CD4-positive, alpha-beta T cell (primary cell): ENCODE results near the gene MED12L. TPM values are rescaled to one million over a fixed set of nuclear protein-coding genes. Genes with fewer than 3 reads are reported as not detected.

ENCODE experiments used
- ATAC-seq: fragments of 200-7000 bp; cut with Tn5 transposase; one replicate; pipeline ENCODE4 v1.10.0; 2022; ENCODE audit warnings: mild to moderate bottlenecking; ENCODE audit not compliant: poor library complexity
- CTCF ChIA-PET: fragments of 350-600 bp; sonication (Branson Sonifier 250); formaldehyde crosslinking; loops from one replicate; lab custom pipeline; 2021; ENCODE audit warnings: antibody characterized with exemption, inconsistent platforms; lab: Charles Lee
- POLR2A ChIA-PET: fragments of 350-600 bp; sonication (Branson Sonifier 250); formaldehyde crosslinking; loops from one replicate; lab custom pipeline; 2021; ENCODE audit warnings: antibody characterized with exemption, inconsistent platforms; lab: Charles Lee
- DNase-seq, 14 experiments: peaks; one replicate each; pipeline ENCODE4 v3.0.0-alpha.2; 2013 to 2020; ENCODE audit warnings: mixed read lengths in 2 of 14
- H3K27ac ChIP-seq, 2 donors: one replicate each; pipeline versions ENCODE4 v1.5.1 to v1.7.0; 2013; ENCODE audit warnings: low read length in 2 of 2, low read depth in 1 of 2, mild to moderate bottlenecking in 1 of 2
- H3K27me3 ChIP-seq, 2 experiments: 1 replicate in 1 of 2; 2 replicates in 1 of 2; pipeline versions ENCODE4 v1.6.1 to v1.7.0; 2013; ENCODE audit warnings: low read length in 2 of 2, control low read depth in 1 of 2, mild to moderate bottlenecking in 1 of 2, moderate library complexity in 1 of 2; ENCODE audit not compliant: insufficient read depth in 2 of 2, control insufficient read depth in 1 of 2
- H3K36me3 ChIP-seq: one replicate; pipeline ENCODE4 v1.6.1; 2013; ENCODE audit warnings: low read length, control low read depth; ENCODE audit not compliant: insufficient read depth
- H3K4me1 ChIP-seq: one replicate; pipeline ENCODE4 v1.6.1; 2013; ENCODE audit warnings: low read length, control low read depth; ENCODE audit not compliant: insufficient read depth
- H3K4me3 ChIP-seq: one replicate; pipeline ENCODE4 v1.5.1; 2013; ENCODE audit warnings: mild to moderate bottlenecking, low read length, moderate library complexity
- H3K9me3 ChIP-seq, 2 experiments: 1 replicate in 1 of 2; 2 replicates in 1 of 2; pipeline versions ENCODE4 v1.6.1 to v1.7.0; 2013; ENCODE audit warnings: low read length in 2 of 2, mild to moderate bottlenecking in 2 of 2, control low read depth in 1 of 2, moderate library complexity in 1 of 2; ENCODE audit not compliant: control insufficient read depth in 1 of 2, insufficient read depth in 1 of 2
- H3K27ac Mint-ChIP-seq: one replicate; pipeline ENCODE4 v1.8.0; 2020; ENCODE audit warnings: mixed read lengths
- H3K27me3 Mint-ChIP-seq: one replicate; pipeline ENCODE4 v1.8.0; 2021; ENCODE audit warnings: mixed read lengths
- H3K36me3 Mint-ChIP-seq: one replicate; pipeline ENCODE4 v1.8.0; 2021; ENCODE audit warnings: low read depth, mixed read lengths
- H3K4me1 Mint-ChIP-seq: one replicate; pipeline ENCODE4 v1.8.0; 2021; ENCODE audit warnings: low read depth, mixed read lengths
- H3K4me3 Mint-ChIP-seq: one replicate; pipeline ENCODE4 v1.8.0; 2020; ENCODE audit warnings: mild to moderate bottlenecking, mixed read lengths
- H3K9me3 Mint-ChIP-seq: one replicate; pipeline ENCODE4 v1.8.0; 2020; ENCODE audit warnings: mixed read lengths
- intact Hi-C, 2 experiments: fragments of 100-400 bp; cut with DNase I in 1 of 2; cut with micrococcal nuclease in 1 of 2; formaldehyde crosslinking; loops; one replicate each; pipeline versions ENCODE4 v1.15.1 to v1.9.0; 2023 to 2025; cut with DNase I, micrococcal nuclease
- total RNA-seq, 174 experiments: library from RNA in 2 of 174; stranded (reverse) in 2 of 174; gene quantifications; one replicate each; pipeline ENCODE4 v1.2.3 and lab custom pipeline; 2021 to 2026
- TF ChIP-seq, protein P1 (sequence below): fragments of 200-600 bp; IDR thresholded peaks from one replicate; pipeline ENCODE4 v1.8.0; 2022; ENCODE audit warnings: antibody characterized with exemption, mild to moderate bottlenecking

The MED12L gene
- total RNA-seq, 2 experiments from 2014 or later = 0.39 to 0.49 TPM

DNA sequence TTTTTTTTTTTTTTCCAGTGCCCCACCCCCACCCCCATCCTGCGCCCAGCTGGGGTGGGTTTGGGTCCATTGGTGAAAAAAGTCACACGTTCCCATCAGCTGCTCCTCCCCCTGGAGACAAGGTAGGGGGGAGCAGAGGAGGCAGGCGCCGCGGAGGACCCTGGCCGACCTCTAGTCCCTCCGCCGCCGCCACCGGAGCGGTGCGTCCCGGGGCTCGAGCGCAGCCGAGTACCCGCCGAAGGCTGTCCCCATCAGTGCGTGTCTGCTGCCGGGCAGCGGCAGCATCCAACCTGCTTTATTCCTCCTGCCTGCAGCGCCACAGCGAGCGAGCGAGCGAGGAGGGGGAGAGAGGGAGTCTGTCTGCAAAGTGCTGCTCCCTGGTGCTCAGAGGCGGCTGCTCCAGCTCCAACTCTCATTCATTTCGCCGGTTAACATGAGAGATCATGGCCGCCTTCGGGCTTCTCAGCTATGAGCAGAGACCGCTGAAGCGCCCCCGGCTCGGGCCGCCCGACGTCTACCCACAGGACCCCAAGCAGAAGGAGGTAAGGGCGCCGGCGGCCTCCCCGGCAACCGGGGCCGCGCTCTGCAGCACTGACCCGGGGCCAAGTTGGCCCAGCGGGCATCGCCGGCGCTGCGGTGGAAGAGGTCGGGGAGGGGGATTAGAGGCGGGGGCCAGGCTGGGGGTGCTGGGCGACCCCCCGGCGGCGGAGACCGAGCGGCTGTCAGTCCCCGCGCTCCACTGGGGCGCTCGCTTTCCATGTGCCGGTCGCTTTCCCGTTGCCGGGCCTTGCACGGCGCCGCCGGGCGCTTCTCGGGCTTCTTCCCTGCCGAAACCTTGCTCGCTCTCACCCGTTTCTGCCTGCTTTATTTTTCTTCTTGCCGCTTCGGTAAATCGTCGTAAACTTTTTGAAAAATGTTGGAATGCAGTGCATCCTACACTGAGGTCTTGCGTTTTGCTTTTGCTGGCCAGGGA lies 1.3 kb downstream of the MED12L start:
- ChIA-PET POLR2A (interaction anchor here (0.5 to 1.9 kb wide), 6 partner anchors 11 to 1308 kb away, joined by 3 to 6 read pairs (median 3); partner anchors contain the start of genes EIF2A, SERP1 and SIAH2), CTCF (interaction anchor here (0.5 to 0.7 kb wide), 2 partner anchors 10 to 54 kb away, joined by 3 to 4 read pairs; no protein-coding TSS in a partner anchor)
- DNase-seq (peak; percentile 33 to 85 (median 58)), ATAC-seq (peak; percentile 93)
- intact Hi-C loops = loop anchor here in 1 of 2 experiments (5.0 kb wide), 1 partner anchor 364 kb away; no protein-coding TSS in a partner anchor
- Histone ChIP-seq H3K4me3 (peak overlapping the region; percentile 50), H3K4me1 (peaks cover 18% of the 10 kb centered on the region), H3K36me3 (no peaks in the 10 kb centered on the region), H3K27me3 (peaks cover 22 to 40% of the 10 kb centered on the region in 2 experiments), H3K27ac (no peak overlapping the region), H3K9me3 (no peaks in the 10 kb centered on the region)
- Mint-ChIP-seq H3K36me3 (no peaks in the 10 kb centered on the region), H3K4me3 (peak overlapping the region; percentile 94), H3K9me3 (no peaks in the 10 kb centered on the region), H3K4me1 (peaks cover 11% of the 10 kb centered on the region), H3K27ac (no peak overlapping the region), H3K27me3 (peaks cover 52% of the 10 kb centered on the region)
- TF ChIP-seq, protein P1, sequence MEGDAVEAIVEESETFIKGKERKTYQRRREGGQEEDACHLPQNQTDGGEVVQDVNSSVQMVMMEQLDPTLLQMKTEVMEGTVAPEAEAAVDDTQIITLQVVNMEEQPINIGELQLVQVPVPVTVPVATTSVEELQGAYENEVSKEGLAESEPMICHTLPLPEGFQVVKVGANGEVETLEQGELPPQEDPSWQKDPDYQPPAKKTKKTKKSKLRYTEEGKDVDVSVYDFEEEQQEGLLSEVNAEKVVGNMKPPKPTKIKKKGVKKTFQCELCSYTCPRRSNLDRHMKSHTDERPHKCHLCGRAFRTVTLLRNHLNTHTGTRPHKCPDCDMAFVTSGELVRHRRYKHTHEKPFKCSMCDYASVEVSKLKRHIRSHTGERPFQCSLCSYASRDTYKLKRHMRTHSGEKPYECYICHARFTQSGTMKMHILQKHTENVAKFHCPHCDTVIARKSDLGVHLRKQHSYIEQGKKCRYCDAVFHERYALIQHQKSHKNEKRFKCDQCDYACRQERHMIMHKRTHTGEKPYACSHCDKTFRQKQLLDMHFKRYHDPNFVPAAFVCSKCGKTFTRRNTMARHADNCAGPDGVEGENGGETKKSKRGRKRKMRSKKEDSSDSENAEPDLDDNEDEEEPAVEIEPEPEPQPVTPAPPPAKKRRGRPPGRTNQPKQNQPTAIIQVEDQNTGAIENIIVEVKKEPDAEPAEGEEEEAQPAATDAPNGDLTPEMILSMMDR = no peak

DNA sequence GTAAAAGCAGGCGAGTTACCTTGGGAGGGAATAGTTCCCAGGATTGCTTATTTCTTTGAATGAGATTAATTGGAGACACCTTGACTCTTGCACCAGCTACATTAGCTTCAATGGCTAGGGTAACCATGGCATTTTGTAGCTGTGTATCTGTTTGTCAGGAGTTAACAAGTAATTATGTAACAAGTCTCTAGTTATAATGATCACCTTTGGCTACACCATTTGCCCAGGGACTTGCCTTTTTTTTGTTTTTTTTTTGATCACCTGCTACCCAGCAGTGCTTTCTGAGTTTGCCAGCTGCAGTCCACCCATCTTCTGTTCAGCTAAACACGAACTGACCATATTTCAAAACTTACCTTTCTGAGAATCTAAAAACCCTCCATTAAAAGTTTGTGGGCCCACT lies 2.2 kb downstream of the MED12L start:
- peaks cover 25 to 34% of the 10 kb centered on the region in 2 experiments for H3K27me3 ChIP-seq
- no peak overlapping the region for H3K4me3 ChIP-seq
- Mint-ChIP-seq H3K36me3 (no peaks in the 10 kb centered on the region), H3K4me1 (peaks cover 11% of the 10 kb centered on the region), H3K9me3 (no peaks in the 10 kb centered on the region), H3K27me3 (peaks cover 44% of the 10 kb centered on the region), H3K4me3 (peak overlapping the region; percentile 86), H3K27ac (no peak overlapping the region)
- no peak overlapping the region for H3K27ac ChIP-seq
- H3K36me3 ChIP-seq = no peaks in the 10 kb centered on the region
- intact Hi-C loops = loop anchor here in 1 of 2 experiments (5.0 kb wide), 1 partner anchor 365 kb away; no protein-coding TSS in a partner anchor
- DNase-seq (no peak), ATAC-seq (no peak)
- ChIA-PET POLR2A (interaction anchor here (0.5 kb wide), 1 partner anchor 1307 kb away, joined by 3 read pairs; no protein-coding TSS in a partner anchor), CTCF (no interaction called here)
- H3K4me1 ChIP-seq = peaks cover 18% of the 10 kb centered on the region
- TF ChIP-seq, protein P1 = no peak
- H3K9me3 ChIP-seq = no peaks in the 10 kb centered on the region

DNA sequence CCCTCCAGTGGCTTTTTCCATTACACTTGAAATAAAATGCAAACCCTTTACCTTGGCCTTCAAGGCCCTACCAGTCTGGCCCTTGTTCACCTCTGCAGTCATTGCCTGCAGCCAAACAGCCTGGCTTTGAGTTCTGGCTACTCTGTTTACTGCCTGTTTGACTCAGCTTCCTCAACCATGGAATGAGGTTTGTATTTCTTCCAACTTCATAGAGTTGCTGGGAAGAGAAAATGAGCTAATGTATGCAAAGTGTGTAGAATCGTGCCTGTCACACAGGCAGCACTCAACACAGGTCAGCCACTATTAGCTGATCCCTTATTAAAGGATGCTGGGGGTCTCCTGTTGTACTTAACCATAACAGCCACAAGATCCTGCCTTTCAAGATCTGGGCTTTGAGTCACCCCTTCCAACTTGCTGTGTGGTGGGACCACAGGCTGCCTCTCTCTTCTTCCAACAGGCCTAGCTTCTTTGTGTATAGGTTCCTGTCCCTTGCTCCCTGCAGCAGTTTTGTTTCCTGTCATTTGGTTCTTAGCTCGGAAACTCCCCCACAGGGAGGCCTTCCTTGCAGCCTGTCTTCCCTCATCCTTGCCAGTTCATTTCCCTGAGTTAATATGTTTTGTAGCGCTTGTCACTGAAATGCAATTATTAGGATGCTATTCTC lies 6.4 kb downstream of the MED12L start:
- intact Hi-C loops = no loop called here
- no peak overlapping the region for H3K27ac ChIP-seq
- peaks cover 16% of the 10 kb centered on the region in 2 experiments for H3K27me3 ChIP-seq
- Mint-ChIP-seq H3K4me1 (peaks cover under 1% of the 10 kb centered on the region), H3K27me3 (peaks cover 27% of the 10 kb centered on the region), H3K9me3 (no peaks in the 10 kb centered on the region), H3K36me3 (no peaks in the 10 kb centered on the region), H3K27ac (no peak overlapping the region), H3K4me3 (no peak overlapping the region)
- no peak for DNase-seq
- CTCF ChIA-PET = no interaction called here
- TF ChIP-seq, protein P1 = no peak
- H3K36me3 ChIP-seq = no peaks in the 10 kb centered on the region
- H3K4me3 ChIP-seq = no peak overlapping the region
- no peak for ATAC-seq
- H3K9me3 ChIP-seq = no peaks in the 10 kb centered on the region
- peaks cover 3% of the 10 kb centered on the region for H3K4me1 ChIP-seq
- POLR2A ChIA-PET = no interaction called here
